Sigmoid colon (tissue), 4 donors: ENCODE results near the gene PRKN.

Source experiments
- EP300 ChIP-seq, 4 donors: sonication (generic); formaldehyde crosslinking; IDR thresholded peaks; one replicate each; pipeline ENCODE4 v1.6.1; 2017; ENCODE audit warnings: antibody characterized with exemption in 4 of 4
- POLR2A ChIP-seq, 2 donors: fragments of 450-650 bp; IDR thresholded peaks; one replicate each; pipeline ENCODE4 v1.6.1; 2016; ENCODE audit warnings: antibody characterized with exemption in 2 of 2, mild to moderate bottlenecking in 2 of 2, moderate library complexity in 2 of 2
- POLR2AphosphoS5 ChIP-seq, 4 donors: sonication (generic); formaldehyde crosslinking; IDR thresholded peaks; one replicate each; pipeline ENCODE4 v1.6.1; 2017; ENCODE audit warnings: antibody characterized with exemption in 4 of 4
- TF ChIP-seq, protein P1 (sequence below), 4 experiments: fragments of 450-650 bp in 3 of 4; fragments of 200-600 bp in 1 of 4; IDR thresholded peaks; one replicate each; pipeline ENCODE4 v1.5.1; 2016 to 2019; ENCODE audit warnings: antibody characterized with exemption in 4 of 4, mild to moderate bottlenecking in 3 of 4, moderate library complexity in 2 of 4

DNA sequence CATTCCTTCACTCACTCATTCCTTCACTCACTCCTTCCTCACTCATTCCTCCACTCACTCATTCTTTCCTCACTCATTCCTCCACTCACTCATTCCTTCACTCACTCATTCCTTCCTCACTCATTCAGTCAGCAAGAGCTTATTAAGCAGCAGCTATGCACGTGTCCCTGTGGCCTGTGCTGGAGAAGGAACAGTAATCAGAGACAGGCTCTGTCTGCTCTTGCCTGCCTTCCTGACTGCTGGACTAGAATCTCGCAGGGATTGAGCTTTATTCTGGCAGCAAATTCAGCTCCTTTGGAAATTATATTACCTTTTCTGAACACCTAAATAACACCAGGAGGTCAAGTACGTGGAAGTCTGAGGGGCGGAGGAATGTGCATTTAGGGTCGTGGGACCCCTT is 1314.8 kb downstream of the PRKN start:
- TF ChIP-seq, protein P1, sequence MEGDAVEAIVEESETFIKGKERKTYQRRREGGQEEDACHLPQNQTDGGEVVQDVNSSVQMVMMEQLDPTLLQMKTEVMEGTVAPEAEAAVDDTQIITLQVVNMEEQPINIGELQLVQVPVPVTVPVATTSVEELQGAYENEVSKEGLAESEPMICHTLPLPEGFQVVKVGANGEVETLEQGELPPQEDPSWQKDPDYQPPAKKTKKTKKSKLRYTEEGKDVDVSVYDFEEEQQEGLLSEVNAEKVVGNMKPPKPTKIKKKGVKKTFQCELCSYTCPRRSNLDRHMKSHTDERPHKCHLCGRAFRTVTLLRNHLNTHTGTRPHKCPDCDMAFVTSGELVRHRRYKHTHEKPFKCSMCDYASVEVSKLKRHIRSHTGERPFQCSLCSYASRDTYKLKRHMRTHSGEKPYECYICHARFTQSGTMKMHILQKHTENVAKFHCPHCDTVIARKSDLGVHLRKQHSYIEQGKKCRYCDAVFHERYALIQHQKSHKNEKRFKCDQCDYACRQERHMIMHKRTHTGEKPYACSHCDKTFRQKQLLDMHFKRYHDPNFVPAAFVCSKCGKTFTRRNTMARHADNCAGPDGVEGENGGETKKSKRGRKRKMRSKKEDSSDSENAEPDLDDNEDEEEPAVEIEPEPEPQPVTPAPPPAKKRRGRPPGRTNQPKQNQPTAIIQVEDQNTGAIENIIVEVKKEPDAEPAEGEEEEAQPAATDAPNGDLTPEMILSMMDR (IDR thresholded peaks at IDR 0.05): no peak
- TF ChIP-seq POLR2AphosphoS5 (IDR thresholded peaks at IDR 0.05) (no peak), POLR2A (IDR thresholded peaks at IDR 0.05) (no peak), EP300 (IDR thresholded peaks at IDR 0.05) (no peak)
